ENCODE results near the gene ACER2.

DNA sequence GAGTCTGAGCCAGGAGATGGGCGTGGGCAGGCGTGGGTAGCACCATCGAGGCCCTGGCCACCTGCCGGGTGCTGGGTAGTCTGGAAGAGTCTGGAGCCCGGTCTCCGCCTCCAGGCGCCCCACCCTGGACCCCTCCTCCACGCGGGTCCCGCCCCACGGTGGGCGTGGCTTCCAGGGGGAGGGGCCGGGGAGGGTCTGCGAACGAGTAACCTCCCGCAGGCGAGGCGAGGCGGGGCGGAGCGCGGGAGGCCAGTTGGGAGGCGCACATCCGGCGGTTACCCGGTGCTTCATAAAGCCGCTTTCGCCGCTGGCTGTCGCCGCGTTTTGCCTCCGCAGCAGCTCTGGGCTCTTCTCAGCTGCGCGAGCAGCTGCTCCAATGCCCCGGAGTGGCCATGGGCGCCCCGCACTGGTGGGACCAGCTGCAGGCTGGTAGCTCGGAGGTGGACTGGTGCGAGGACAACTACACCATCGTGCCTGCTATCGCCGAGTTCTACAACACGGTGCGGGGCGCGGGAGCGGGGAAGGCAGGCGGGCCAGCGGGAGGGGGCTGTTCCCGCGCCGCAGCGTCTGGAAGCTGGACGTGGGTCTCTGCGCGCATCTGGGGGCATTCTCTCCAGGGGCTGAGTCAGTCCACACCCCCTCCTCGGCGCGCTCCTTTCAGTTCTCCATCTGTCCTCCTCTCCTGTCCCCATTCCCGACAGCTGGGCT, at the start of gene ACER2:
- TF ChIP-seq, protein P1, sequence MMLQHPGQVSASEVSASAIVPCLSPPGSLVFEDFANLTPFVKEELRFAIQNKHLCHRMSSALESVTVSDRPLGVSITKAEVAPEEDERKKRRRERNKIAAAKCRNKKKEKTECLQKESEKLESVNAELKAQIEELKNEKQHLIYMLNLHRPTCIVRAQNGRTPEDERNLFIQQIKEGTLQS (IDR thresholded peaks at IDR 0.05; ENCODE audit: insufficient read depth, low read depth, low read length), result no peak
- TF ChIP-seq RNF2 (IDR thresholded peaks at IDR 0.05; ENCODE audit: borderline replicate concordance, low read depth, low read length, missing control alignments, poor library complexity, severe bottlenecking) (no peak), POLR2AphosphoS5 (IDR thresholded peaks at IDR 0.05; ENCODE audit: low read depth, low read length) (peak; percentile 87), TEAD4 (IDR thresholded peaks at IDR 0.05; ENCODE audit: low read depth, low read length) (no peak), EGR1 (IDR thresholded peaks at IDR 0.05; ENCODE audit: borderline replicate concordance, low read depth, low read length) (no peak; the same call in 1 of the 2 replicates), POLR2A (IDR thresholded peaks at IDR 0.05; ENCODE audit: control extremely low read depth in 1 of 2, low read depth in 2 of 2, low read length in 2 of 2) (peak; percentile 72 to 85)
- TF ChIP-seq, protein P2, sequence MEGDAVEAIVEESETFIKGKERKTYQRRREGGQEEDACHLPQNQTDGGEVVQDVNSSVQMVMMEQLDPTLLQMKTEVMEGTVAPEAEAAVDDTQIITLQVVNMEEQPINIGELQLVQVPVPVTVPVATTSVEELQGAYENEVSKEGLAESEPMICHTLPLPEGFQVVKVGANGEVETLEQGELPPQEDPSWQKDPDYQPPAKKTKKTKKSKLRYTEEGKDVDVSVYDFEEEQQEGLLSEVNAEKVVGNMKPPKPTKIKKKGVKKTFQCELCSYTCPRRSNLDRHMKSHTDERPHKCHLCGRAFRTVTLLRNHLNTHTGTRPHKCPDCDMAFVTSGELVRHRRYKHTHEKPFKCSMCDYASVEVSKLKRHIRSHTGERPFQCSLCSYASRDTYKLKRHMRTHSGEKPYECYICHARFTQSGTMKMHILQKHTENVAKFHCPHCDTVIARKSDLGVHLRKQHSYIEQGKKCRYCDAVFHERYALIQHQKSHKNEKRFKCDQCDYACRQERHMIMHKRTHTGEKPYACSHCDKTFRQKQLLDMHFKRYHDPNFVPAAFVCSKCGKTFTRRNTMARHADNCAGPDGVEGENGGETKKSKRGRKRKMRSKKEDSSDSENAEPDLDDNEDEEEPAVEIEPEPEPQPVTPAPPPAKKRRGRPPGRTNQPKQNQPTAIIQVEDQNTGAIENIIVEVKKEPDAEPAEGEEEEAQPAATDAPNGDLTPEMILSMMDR (IDR thresholded peaks at IDR 0.05; ENCODE audit: control extremely low read depth in 1 of 3, insufficient read depth in 1 of 3, low read depth in 1 of 3, low read length in 3 of 3), result 0 out of 4 replicates have a peak, but pooled peaks of 1 of the 3 experiments have one; percentile 4

All from H1 (cell line).